ENCODE results near the gene PDLIM1. TPM values are rescaled to one million over a fixed set of nuclear protein-coding genes. Genes with fewer than 3 reads are reported as not detected.
A peak's percentile ranks its signal among the peaks of the same experiment; 100 is the strongest.

The PDLIM1 gene
- total RNA-seq, 1 donor from 2014 or later: 358 TPM

- Histone ChIP-seq H3K27ac (replicated peaks) (peak overlapping the region; percentile 87), H3K9me3 (replicated peaks) (no peaks in the 10 kb centered on the region), H3K36me3 (peaks cover 39% of the 10 kb centered on the region), H3K4me1 (peaks cover 84% of the 10 kb centered on the region), H3K27me3 (ENCODE audit: low read depth) (no peaks in the 10 kb centered on the region), H3K4me3 (peak overlapping the region; percentile 5)
- TF ChIP-seq CTCF (IDR thresholded peaks at IDR 0.05; ENCODE audit: borderline replicate concordance): no peak
- DNase-seq: peak; percentile 50
- intact Hi-C loops (cut with micrococcal nuclease): no loop called here
Observed at GRCh38 chr10:95268438-95268837, 22.4 kb downstream of the PDLIM1 start.

- Histone ChIP-seq H3K4me1 (peaks cover 84% of the 10 kb centered on the region), H3K27ac (replicated peaks) (peak overlapping the region; percentile 87), H3K4me3 (no peak overlapping the region), H3K27me3 (ENCODE audit: low read depth) (no peaks in the 10 kb centered on the region), H3K9me3 (replicated peaks) (no peaks in the 10 kb centered on the region), H3K36me3 (peaks cover 51% of the 10 kb centered on the region)
- intact Hi-C loops (cut with micrococcal nuclease): no loop called here
- no peak for TF ChIP-seq CTCF (IDR thresholded peaks at IDR 0.05; ENCODE audit: borderline replicate concordance)
- no peak for DNase-seq
Observed at GRCh38 chr10:95267251-95267650, 23.6 kb downstream of the PDLIM1 start.

- DNase-seq: no peak
- Histone ChIP-seq H3K9me3 (replicated peaks) (no peaks in the 10 kb centered on the region), H3K27me3 (ENCODE audit: low read depth) (no peaks in the 10 kb centered on the region), H3K4me1 (peaks cover 84% of the 10 kb centered on the region), H3K36me3 (peaks cover 56% of the 10 kb centered on the region), H3K4me3 (no peak overlapping the region), H3K27ac (replicated peaks) (peak overlapping the region; percentile 87)
- intact Hi-C loops (cut with micrococcal nuclease): no loop called here
- TF ChIP-seq CTCF (IDR thresholded peaks at IDR 0.05; ENCODE audit: borderline replicate concordance): no peak
Observed at GRCh38 chr10:95266674-95267095, 24.1 kb downstream of the PDLIM1 start.

GRCh38 chr10:95265572-95265971 lies 25.2 kb downstream of the PDLIM1 start:
- no peak overlapping the region for H3K4me3 ChIP-seq
- peak overlapping the region; percentile 87 for H3K27ac ChIP-seq (replicated peaks)
- peaks cover 50% of the 10 kb centered on the region for H3K36me3 ChIP-seq
- H3K27me3 ChIP-seq (ENCODE audit: low read depth): no peaks in the 10 kb centered on the region
- intact Hi-C loops (cut with micrococcal nuclease): no loop called here
- no peak for TF ChIP-seq CTCF (IDR thresholded peaks at IDR 0.05; ENCODE audit: borderline replicate concordance)
- no peaks in the 10 kb centered on the region for H3K9me3 ChIP-seq (replicated peaks)
- peaks cover 89% of the 10 kb centered on the region for H3K4me1 ChIP-seq
- no peak for DNase-seq

- DNase-seq: no peak
- TF ChIP-seq CTCF (IDR thresholded peaks at IDR 0.05; ENCODE audit: borderline replicate concordance): no peak
- Histone ChIP-seq H3K27me3 (ENCODE audit: low read depth) (no peaks in the 10 kb centered on the region), H3K4me3 (no peak overlapping the region), H3K27ac (replicated peaks) (peak overlapping the region; percentile 3), H3K9me3 (replicated peaks) (no peaks in the 10 kb centered on the region), H3K4me1 (peaks cover 96% of the 10 kb centered on the region), H3K36me3 (peaks cover 51% of the 10 kb centered on the region)
- intact Hi-C loops (cut with micrococcal nuclease): no loop called here
Observed at GRCh38 chr10:95264227-95265051, 26.4 kb downstream of the PDLIM1 start.

Measured in left ventricle myocardium inferior (tissue), 1 donor.